OCI-LY3 (cell line): ENCODE data around the gene NKAIN2.

Source experiments
- H2AFZ ChIP-seq: fragments of 200-600, 300-600 bp; shearing (Covaris generic); 2 replicates; pipeline ENCODE4 v1.6.0; 2014; ENCODE audit warnings: antibody characterized with exemption, low read depth, low read length
- H3K27ac ChIP-seq: fragments of 200-600, 300-600 bp; sonication (generic); 2 replicates; pipeline ENCODE4 v1.5.1; 2014; ENCODE audit warnings: mild to moderate bottlenecking, low read length, moderate library complexity, mixed read lengths
- H3K27me3 ChIP-seq: fragments of 200-600, 300-600 bp; sonication (generic); 2 replicates; pipeline ENCODE4 v1.6.1; 2014; ENCODE audit warnings: low read depth, low read length, mixed read lengths
- H3K36me3 ChIP-seq: fragments of 200-600, 300-600 bp; sonication (generic); replicated peaks from 2 replicates; pipeline ENCODE3; 2014; ENCODE audit warnings: low read depth, low read length, mixed read lengths
- H3K4me1 ChIP-seq: fragments of 300-600, 200-600 bp; sonication (generic); 2 replicates; pipeline ENCODE4 v1.6.1; 2014; ENCODE audit warnings: low read length, mixed read lengths
- H3K4me2 ChIP-seq: fragments of 200-600, 300-600 bp; sonication (generic); 2 replicates; pipeline ENCODE4 v1.6.1; 2014; ENCODE audit warnings: low read length, mixed read lengths
- H3K4me3 ChIP-seq: fragments of 300-600, 200-600 bp; sonication (generic); 2 replicates; pipeline ENCODE4 v1.5.1; 2014; ENCODE audit warnings: antibody characterized with exemption, mild to moderate bottlenecking, low read length, moderate library complexity
- H3K79me2 ChIP-seq: fragments of 300-600, 200-600 bp; shearing (Covaris generic); 2 replicates; pipeline ENCODE4 v1.6.1; 2014; ENCODE audit warnings: mild to moderate bottlenecking, low read length, mixed read lengths
- H3K9ac ChIP-seq: fragments of 300-600, 200-600 bp; shearing (Covaris generic); 2 replicates; pipeline ENCODE4 v1.6.0; 2014; ENCODE audit warnings: mild to moderate bottlenecking, low read length, moderate library complexity
- H3K9me3 ChIP-seq: fragments of 200-600, 300-600 bp; shearing (Covaris generic); 2 replicates; pipeline ENCODE4 v1.6.1; 2014; ENCODE audit warnings: low read length, mixed read lengths; ENCODE audit not compliant: insufficient read depth
- H4K20me1 ChIP-seq: fragments of 200-600, 300-600 bp; sonication (generic); 2 replicates; pipeline ENCODE4 v1.6.1; 2016; ENCODE audit warnings: low read length, mixed read lengths; ENCODE audit not compliant: insufficient read depth
- EZH2phosphoT487 ChIP-seq: fragments of 200-600 bp; shearing (Covaris generic); IDR thresholded peaks from 2 replicates; pipeline ENCODE4 v1.6.1; 2018; ENCODE audit warnings: antibody characterized with exemption, mixed run types, low read depth
- TF ChIP-seq, protein P1 (sequence below): fragments of 200-600, 300-600 bp; sonication (generic); IDR thresholded peaks from 2 replicates; pipeline ENCODE4 v1.5.1; 2014; ENCODE audit warnings: antibody characterized with exemption, low read length, low read depth

The NKAIN2 gene

DNA sequence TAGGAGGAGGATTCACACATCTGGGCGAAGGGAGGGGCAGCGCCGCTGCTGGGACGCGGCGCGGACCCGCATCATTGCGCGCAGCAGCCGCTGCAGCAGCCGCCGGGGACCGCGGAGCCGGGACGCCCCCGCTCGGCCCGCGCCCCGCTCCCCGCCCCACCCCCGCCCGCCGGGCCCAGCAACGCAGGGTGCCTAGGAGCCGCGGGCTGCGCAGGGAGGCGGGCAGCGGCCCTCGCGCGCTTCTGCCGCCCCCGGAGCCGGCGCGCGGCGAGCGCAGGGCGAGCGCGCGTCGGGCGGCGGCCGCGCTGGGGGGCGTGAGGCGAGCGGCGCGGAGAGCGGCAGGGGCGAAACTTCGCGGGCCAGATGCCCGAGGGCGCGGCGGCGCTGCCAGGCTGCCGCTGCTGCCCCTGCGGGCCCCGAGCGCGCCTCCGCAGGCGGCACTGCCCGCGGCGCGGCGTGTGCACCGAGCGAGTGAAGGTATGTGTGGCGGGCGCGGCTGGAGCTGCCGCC is at the start of gene NKAIN2:
TSS of gene NKAIN2 (plus strand) at position 362 of the 510 bp plus-strand sequence.
- Histone ChIP-seq H3K9me3 (no peaks in the 10 kb centered on the region), H3K27me3 (no peaks in the 10 kb centered on the region), H3K4me2 (peak within 1 kb of the TSS; percentile 39; the same call in 1 of the 2 replicates), H4K20me1 (no peaks in the 10 kb centered on the region), H3K4me3 (no peak within 1 kb of the TSS), H3K4me1 (peaks cover 11% of the 10 kb centered on the region), H3K9ac (no peak within 1 kb of the TSS), H3K36me3 (no peaks in the 10 kb centered on the region), H3K27ac (no peak within 1 kb of the TSS), H2AFZ (no peak within 1 kb of the TSS), H3K79me2 (no peaks in the 10 kb centered on the region)
- TF ChIP-seq EZH2phosphoT487: no peak
- TF ChIP-seq, protein P1, sequence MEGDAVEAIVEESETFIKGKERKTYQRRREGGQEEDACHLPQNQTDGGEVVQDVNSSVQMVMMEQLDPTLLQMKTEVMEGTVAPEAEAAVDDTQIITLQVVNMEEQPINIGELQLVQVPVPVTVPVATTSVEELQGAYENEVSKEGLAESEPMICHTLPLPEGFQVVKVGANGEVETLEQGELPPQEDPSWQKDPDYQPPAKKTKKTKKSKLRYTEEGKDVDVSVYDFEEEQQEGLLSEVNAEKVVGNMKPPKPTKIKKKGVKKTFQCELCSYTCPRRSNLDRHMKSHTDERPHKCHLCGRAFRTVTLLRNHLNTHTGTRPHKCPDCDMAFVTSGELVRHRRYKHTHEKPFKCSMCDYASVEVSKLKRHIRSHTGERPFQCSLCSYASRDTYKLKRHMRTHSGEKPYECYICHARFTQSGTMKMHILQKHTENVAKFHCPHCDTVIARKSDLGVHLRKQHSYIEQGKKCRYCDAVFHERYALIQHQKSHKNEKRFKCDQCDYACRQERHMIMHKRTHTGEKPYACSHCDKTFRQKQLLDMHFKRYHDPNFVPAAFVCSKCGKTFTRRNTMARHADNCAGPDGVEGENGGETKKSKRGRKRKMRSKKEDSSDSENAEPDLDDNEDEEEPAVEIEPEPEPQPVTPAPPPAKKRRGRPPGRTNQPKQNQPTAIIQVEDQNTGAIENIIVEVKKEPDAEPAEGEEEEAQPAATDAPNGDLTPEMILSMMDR: no peak

DNA sequence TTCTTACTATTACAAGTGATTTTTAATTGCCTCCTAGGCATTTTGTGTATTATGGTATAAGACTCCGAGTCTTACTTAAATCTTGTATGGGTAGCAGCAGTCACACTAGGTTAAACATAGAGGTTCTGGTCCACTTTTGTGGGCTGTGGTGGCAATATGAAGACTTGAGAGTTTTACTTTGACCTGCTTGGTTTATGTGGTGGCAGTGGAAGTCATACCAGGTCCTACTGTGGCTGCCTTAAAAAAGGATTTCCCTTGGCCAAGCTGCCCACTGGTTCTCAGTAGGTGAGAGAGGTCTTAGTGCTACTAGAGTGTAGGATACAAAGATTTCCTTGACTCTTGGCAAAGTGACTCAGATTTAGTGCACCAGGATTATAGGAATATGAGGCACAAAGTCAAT is 44.2 kb upstream of the NKAIN2 start:
- H3K4me3 ChIP-seq: no peak overlapping the region
- H3K9me3 ChIP-seq: no peaks in the 10 kb centered on the region
- no peak overlapping the region for H3K4me2 ChIP-seq
- no peaks in the 10 kb centered on the region for H3K36me3 ChIP-seq
- no peaks in the 10 kb centered on the region for H3K4me1 ChIP-seq
- no peak overlapping the region for H2AFZ ChIP-seq
- no peaks in the 10 kb centered on the region for H3K27me3 ChIP-seq
- H3K27ac ChIP-seq: no peak overlapping the region
- no peak overlapping the region for H3K9ac ChIP-seq
- no peak for TF ChIP-seq EZH2phosphoT487
- TF ChIP-seq, protein P1: no peak
- no peaks in the 10 kb centered on the region for H4K20me1 ChIP-seq
- no peaks in the 10 kb centered on the region for H3K79me2 ChIP-seq

DNA sequence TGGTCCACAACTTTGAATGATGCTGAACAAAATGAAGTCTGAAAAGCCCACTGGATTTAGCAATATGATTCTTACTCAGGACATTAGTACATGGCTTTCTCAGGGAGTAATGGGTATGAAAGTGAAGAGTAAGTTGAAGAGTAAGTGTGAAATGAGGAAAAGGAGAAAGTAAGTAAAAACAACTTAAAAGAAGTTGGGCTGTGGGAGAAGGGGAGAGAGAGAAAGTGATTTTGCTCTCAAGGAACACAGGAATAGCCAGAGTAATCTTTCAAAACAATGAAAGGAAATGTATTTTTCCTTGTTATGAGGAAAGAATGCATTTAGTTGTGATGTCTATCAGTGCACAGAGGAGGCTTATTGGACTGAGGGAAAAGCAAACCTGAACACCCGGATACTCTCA is 39.8 kb upstream of the NKAIN2 start:
- no peak overlapping the region for H3K4me2 ChIP-seq
- H4K20me1 ChIP-seq: no peaks in the 10 kb centered on the region
- no peaks in the 10 kb centered on the region for H3K9me3 ChIP-seq
- H3K36me3 ChIP-seq: no peaks in the 10 kb centered on the region
- no peak overlapping the region for H3K9ac ChIP-seq
- H3K27ac ChIP-seq: no peak overlapping the region
- no peak overlapping the region for H3K4me3 ChIP-seq
- TF ChIP-seq EZH2phosphoT487: no peak
- TF ChIP-seq, protein P1: no peak
- no peak overlapping the region for H2AFZ ChIP-seq
- H3K4me1 ChIP-seq: 0 out of 2 replicates have a peak, but pooled peaks cover 3% of the 10 kb centered on the region
- H3K27me3 ChIP-seq: no peaks in the 10 kb centered on the region
- no peaks in the 10 kb centered on the region for H3K79me2 ChIP-seq

DNA sequence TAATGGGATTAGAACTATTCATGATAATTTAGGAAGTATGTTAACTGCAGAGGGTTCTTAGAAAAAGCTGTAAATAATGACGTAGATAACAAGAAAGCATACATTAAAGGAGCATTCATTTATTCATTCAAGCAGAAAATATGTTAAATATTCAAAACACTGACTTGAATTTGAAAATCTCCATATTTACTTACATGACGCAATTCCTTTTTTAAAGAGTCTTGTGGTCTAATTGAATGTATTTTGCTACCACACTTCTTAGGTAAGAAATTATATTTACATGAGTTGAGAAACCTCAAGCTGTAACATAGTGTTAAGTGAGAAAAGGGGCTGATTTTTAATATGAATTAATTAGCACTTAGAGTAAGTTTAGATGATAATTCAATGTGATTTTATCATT is 38.9 kb upstream of the NKAIN2 start:
- no peaks in the 10 kb centered on the region for H3K79me2 ChIP-seq
- H3K9me3 ChIP-seq: no peaks in the 10 kb centered on the region
- H3K36me3 ChIP-seq: no peaks in the 10 kb centered on the region
- TF ChIP-seq, protein P1: no peak
- TF ChIP-seq EZH2phosphoT487: no peak
- H3K4me1 ChIP-seq: peaks cover 11% of the 10 kb centered on the region
- H3K4me3 ChIP-seq: no peak overlapping the region
- H4K20me1 ChIP-seq: no peaks in the 10 kb centered on the region
- no peak overlapping the region for H3K27ac ChIP-seq
- H2AFZ ChIP-seq: no peak overlapping the region
- H3K4me2 ChIP-seq: no peak overlapping the region
- H3K9ac ChIP-seq: no peak overlapping the region
- no peaks in the 10 kb centered on the region for H3K27me3 ChIP-seq
